Naive B cell (primary cell): ENCODE measurements around the gene TSPAN33. TPM values are rescaled to one million over a fixed set of nuclear protein-coding genes. Genes with fewer than 3 reads are reported as not detected.
A peak's percentile ranks its signal among the peaks of the same experiment; 100 is the strongest.
"Not testable (repeated sequence)": the region's sequence is repeated elsewhere in the genome, so short reads cannot be mapped to it uniquely, and the experiment has no call there.

ENCODE experiments used
- ATAC-seq, 2 donors: fragments of 150-1000 bp; cut with Tn5 transposase; 2 replicates each; pipeline ENCODE4 v1.10.0; 2021; ENCODE audit warnings: low read depth in 2 of 2, mild to moderate bottlenecking in 2 of 2, moderate library complexity in 2 of 2
- DNase-seq: peaks from one replicate; pipeline ENCODE4 v3.0.0; 2022
- H3K27ac Mint-ChIP-seq, 6 donors: one replicate each; pipeline ENCODE4 v1.8.0; 2020 to 2022; ENCODE audit warnings: mild to moderate bottlenecking in 6 of 6, mixed read lengths in 6 of 6, moderate library complexity in 5 of 6, inconsistent platforms in 2 of 6
- H3K27me3 Mint-ChIP-seq, 3 donors: one replicate each; pipeline ENCODE4 v1.8.0; 2021 to 2022; ENCODE audit warnings: mixed read lengths in 3 of 3, mild to moderate bottlenecking in 1 of 3
- H3K36me3 Mint-ChIP-seq, 2 donors: one replicate each; pipeline ENCODE4 v1.8.0; 2020 to 2022; ENCODE audit warnings: mixed read lengths in 2 of 2, inconsistent platforms in 1 of 2, mild to moderate bottlenecking in 1 of 2
- H3K4me1 Mint-ChIP-seq, 3 donors: one replicate each; pipeline ENCODE4 v1.8.0; 2020 to 2022; ENCODE audit warnings: mixed read lengths in 3 of 3, inconsistent platforms in 1 of 3, mild to moderate bottlenecking in 1 of 3, moderate library complexity in 1 of 3
- H3K4me3 Mint-ChIP-seq, 8 donors: one replicate each; pipeline ENCODE4 v1.8.0; 2020 to 2022; ENCODE audit warnings: mild to moderate bottlenecking in 8 of 8, mixed read lengths in 8 of 8, moderate library complexity in 8 of 8, inconsistent platforms in 2 of 8
- H3K9me3 Mint-ChIP-seq, 7 donors: one replicate each; pipeline ENCODE4 v1.8.0; 2020 to 2022; ENCODE audit warnings: mixed read lengths in 7 of 7, mild to moderate bottlenecking in 5 of 7, inconsistent platforms in 2 of 7, moderate library complexity in 1 of 7
- polyA plus RNA-seq, 6 donors: library from polyadenylated mRNA; unstranded; fragments of 300-500 nt; fragmentation: Illumina TruSeq; gene quantifications; one replicate each; pipeline ENCODE4 v1.2.3, GENCODE V29; 2021; ENCODE audit warnings: low read depth in 6 of 6

Gene TSPAN33
- polyA plus RNA-seq, 6 donors from 2014 or later = 92.8 to 171 (median 136) TPM

- Mint-ChIP-seq H3K4me3 (peak overlapping the region in 7 of 8 donors; percentile 47 to 85 (median 74)), H3K27me3 (no peaks in the 10 kb centered on the region), H3K27ac (peak overlapping the region in 4 of 6 donors; percentile 83 to 94 (median 88)), H3K4me1 (peaks cover 34 to 75% (median 69%) of the 10 kb centered on the region in 3 donors), H3K9me3 (no peaks in the 10 kb centered on the region), H3K36me3 (peaks cover 9 to 26% of the 10 kb centered on the region in 2 donors)
- DNase-seq (no peak), ATAC-seq (no peak)
These were observed 23.3 kb downstream of the TSPAN33 start for GRCh38 chr7:129167817-129168216.

- H3K27ac Mint-ChIP-seq = peak overlapping the region in 5 of 6 donors; percentile 56 to 87 (median 83)
- no peaks in the 10 kb centered on the region for H3K9me3 Mint-ChIP-seq
- H3K36me3 Mint-ChIP-seq = peaks cover 9 to 22% of the 10 kb centered on the region in 2 donors
- H3K4me1 Mint-ChIP-seq = peaks cover 28 to 70% (median 63%) of the 10 kb centered on the region in 3 donors
- DNase-seq (no peak), ATAC-seq (no peak)
- H3K27me3 Mint-ChIP-seq = no peaks in the 10 kb centered on the region
- peak overlapping the region; percentile 66 to 95 (median 81) for H3K4me3 Mint-ChIP-seq
These were observed 23.9 kb downstream of the TSPAN33 start for GRCh38 chr7:129168231-129169021.

DNA sequence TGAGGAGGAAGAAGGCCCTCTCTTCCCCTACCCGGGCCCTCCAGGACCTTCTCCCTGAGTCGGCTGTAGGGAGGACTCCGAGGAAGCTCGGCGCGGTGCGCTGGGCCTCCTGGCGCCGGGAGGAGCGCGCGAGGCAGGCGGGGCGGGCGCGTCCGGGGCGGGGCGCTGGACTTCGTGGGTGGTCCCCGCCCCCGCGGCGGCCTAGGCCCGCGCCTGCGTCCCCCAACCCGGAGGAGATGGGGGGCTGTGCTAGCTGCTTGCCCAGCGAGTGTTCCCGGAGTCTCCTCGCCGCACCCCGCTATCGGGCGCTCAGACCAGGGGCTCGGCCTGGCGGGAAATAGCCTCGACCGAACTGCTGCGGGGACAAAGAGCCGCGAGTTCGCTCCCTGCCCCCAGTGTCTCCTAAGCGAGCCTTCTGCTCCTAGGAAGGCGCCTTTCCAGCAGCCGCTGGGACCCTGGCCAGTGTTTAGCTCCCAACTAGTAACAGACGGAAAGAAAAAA, 24.7 kb downstream of the TSPAN33 start:
- peaks cover 24 to 64% (median 59%) of the 10 kb centered on the region in 3 donors for H3K4me1 Mint-ChIP-seq
- no peaks in the 10 kb centered on the region for H3K9me3 Mint-ChIP-seq
- H3K27ac Mint-ChIP-seq = peak overlapping the region; percentile 54 to 95 (median 91)
- peaks cover 9 to 22% of the 10 kb centered on the region in 2 donors for H3K36me3 Mint-ChIP-seq
- no peaks in the 10 kb centered on the region for H3K27me3 Mint-ChIP-seq
- H3K4me3 Mint-ChIP-seq = peak overlapping the region; percentile 82 to 97 (median 94)
- ATAC-seq (peak; percentile 56 to 63), DNase-seq (peak; percentile 49)

GRCh38 chr7:129169686-129170440, 25.4 kb downstream of the TSPAN33 start:
- peaks cover 6 to 21% of the 10 kb centered on the region in 2 donors for H3K36me3 Mint-ChIP-seq
- peaks cover 24 to 64% (median 59%) of the 10 kb centered on the region in 3 donors for H3K4me1 Mint-ChIP-seq
- H3K9me3 Mint-ChIP-seq = no peaks in the 10 kb centered on the region
- ATAC-seq (peak; percentile 68 to 75), DNase-seq (peak; percentile 54)
- H3K4me3 Mint-ChIP-seq = peak overlapping the region; percentile 82 to 97 (median 94)
- H3K27me3 Mint-ChIP-seq = no peaks in the 10 kb centered on the region
- H3K27ac Mint-ChIP-seq = peak overlapping the region; percentile 85 to 95 (median 92)

- no peak for ATAC-seq
- DNase-seq = no peak
- Mint-ChIP-seq H3K9me3 (no peaks in the 10 kb centered on the region), H3K4me3 (peak overlapping the region in 7 of 8 donors; percentile 82 to 97 (median 95)), H3K27me3 (no peaks in the 10 kb centered on the region), H3K27ac (peak overlapping the region; percentile 85 to 95 (median 92)), H3K36me3 (peaks cover 0 to 16% of the 10 kb centered on the region in 2 donors), H3K4me1 (peaks cover 24 to 58% (median 53%) of the 10 kb centered on the region in 3 donors)
These were observed 26.0 kb downstream of the TSPAN33 start for GRCh38 chr7:129170441-129171021.

- H3K27me3 Mint-ChIP-seq, ATAC-seq, H3K9me3 Mint-ChIP-seq, H3K36me3 Mint-ChIP-seq, H3K4me3 Mint-ChIP-seq, DNase-seq: not testable (repeated sequence)
- Mint-ChIP-seq H3K27ac (peak overlapping the region in 1 of 6 donors; percentile 10), H3K4me1 (peaks cover 9 to 33% (median 24%) of the 10 kb centered on the region in 3 donors)
These were observed 29.4 kb downstream of the TSPAN33 start for GRCh38 chr7:129173861-129174260.

- H3K36me3 Mint-ChIP-seq = no peaks in the 10 kb centered on the region
- H3K27me3 Mint-ChIP-seq = no peaks in the 10 kb centered on the region
- H3K27ac Mint-ChIP-seq = peak overlapping the region in 2 of 6 donors; percentile 16 to 68
- DNase-seq = no peak
- no peak overlapping the region for H3K4me3 Mint-ChIP-seq
- peaks cover 0 to 8% (median 6%) of the 10 kb centered on the region in 3 donors for H3K4me1 Mint-ChIP-seq
- H3K9me3 Mint-ChIP-seq = no peaks in the 10 kb centered on the region
- ATAC-seq = no peak
These were observed 32.6 kb downstream of the TSPAN33 start for GRCh38 chr7:129176916-129177710.

DNA sequence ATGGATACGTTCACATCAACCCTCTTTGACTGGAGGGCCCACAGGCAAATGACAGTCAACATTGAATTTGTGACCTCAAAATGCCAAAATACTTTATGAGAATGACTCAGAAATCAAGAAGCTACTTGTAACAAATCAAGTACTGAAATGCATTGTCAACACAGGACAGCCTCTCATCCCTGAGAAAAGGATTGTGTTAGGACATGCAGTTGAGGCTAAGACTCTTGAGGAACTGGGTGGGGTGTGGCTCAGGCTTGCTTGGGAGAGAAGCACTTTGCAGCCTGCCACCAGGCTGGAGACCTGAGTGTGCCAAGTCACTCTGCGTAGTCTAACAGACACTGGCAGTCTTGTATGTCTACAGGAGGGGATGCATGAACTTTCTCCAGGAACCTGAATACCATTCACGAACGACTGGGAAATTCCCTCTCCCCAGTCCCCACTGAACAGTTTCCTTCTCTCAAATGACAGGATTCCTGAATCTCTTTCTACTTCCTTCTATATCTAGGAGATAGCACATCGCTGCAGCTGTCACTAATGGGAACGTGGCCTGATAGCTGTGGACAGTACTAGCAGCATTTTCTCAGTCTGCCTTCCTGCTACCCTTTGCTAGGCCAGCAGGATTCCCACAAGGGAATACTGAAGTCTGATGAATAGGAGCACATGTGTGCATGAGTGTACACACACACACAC, 40.6 kb downstream of the TSPAN33 start:
- peak overlapping the region in 1 of 8 donors; percentile 8 for H3K4me3 Mint-ChIP-seq
- H3K27ac Mint-ChIP-seq = no peak overlapping the region
- peaks cover 5 to 18% (median 15%) of the 10 kb centered on the region in 3 donors for H3K27me3 Mint-ChIP-seq
- DNase-seq = no peak
- no peak for ATAC-seq
- no peaks in the 10 kb centered on the region for H3K36me3 Mint-ChIP-seq
- peaks cover 16 to 28% (median 20%) of the 10 kb centered on the region in 3 donors for H3K4me1 Mint-ChIP-seq
- H3K9me3 Mint-ChIP-seq = no peaks in the 10 kb centered on the region

DNA sequence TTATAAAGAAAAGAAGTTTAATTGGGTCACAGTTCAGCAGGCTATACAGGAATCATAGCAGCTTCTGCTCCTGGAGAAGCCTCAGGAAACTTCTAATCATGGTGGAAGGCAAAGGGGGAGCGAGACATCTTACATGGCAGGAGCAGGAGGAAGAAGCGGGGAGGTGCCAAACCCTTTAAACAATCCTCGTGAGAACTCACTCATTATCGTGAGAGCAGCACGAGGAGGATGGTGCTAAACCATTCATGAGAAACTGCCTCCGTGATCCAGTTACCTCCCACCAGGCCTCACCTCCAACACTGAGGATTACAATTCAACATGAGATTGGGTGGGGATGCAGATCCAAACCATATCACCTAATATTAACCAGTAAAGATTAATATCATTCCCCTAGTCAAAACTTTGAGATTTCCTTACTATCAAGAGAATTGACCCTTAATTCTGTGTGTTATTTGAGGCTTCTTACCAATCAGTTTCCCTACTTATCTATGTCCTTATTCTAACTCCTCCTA, 42.3 kb downstream of the TSPAN33 start:
- no peak for ATAC-seq
- no peak for DNase-seq
- Mint-ChIP-seq H3K36me3 (no peaks in the 10 kb centered on the region), H3K4me1 (peaks cover 16 to 28% (median 20%) of the 10 kb centered on the region in 3 donors), H3K9me3 (no peaks in the 10 kb centered on the region), H3K4me3 (peak overlapping the region in 3 of 8 donors; percentile 2 to 76 (median 40)), H3K27ac (no peak overlapping the region), H3K27me3 (peaks cover 15 to 25% (median 23%) of the 10 kb centered on the region in 3 donors)

DNA sequence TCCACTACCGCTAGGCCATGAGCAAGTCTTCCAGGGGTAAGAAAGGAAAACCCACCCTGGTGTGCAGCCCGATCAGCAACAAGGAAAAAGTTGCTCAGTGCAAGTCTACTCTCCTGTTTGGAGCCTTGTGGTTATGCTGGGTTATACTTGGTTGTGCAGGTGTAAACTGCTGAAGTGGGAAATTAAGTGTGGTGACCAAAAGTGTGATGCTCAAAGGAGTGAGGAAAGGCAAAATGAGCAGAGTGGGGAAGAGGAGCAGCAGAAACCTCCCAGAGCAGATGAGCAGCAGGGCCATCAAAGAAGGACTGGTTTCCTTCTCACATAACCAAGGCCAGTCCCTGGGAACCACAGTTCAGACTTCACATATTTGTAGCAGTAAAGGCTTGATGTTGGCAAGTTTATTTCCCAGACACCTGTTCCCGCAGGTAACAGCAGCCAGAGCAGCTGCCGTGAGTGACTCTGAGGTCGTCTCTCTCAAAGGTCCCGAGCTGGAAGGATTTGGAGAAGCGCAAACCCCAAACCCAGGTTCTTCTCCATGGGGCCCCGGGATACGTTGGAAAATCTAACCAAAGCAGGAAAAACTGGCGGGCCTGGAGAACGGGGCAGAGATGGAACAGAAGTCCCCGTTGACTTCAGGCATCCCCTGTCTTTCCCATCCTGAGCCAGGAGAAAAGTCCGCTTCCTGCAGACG, 43.3 kb downstream of the TSPAN33 start:
- DNase-seq (no peak), ATAC-seq (no peak)
- Mint-ChIP-seq H3K4me3 (peak overlapping the region; percentile 62 to 93 (median 86)), H3K4me1 (peaks cover 20 to 28% (median 20%) of the 10 kb centered on the region in 3 donors), H3K27me3 (peaks cover 21 to 35% (median 33%) of the 10 kb centered on the region in 3 donors), H3K36me3 (no peaks in the 10 kb centered on the region), H3K27ac (peak overlapping the region in 4 of 6 donors; percentile 0 to 85 (median 40)), H3K9me3 (no peaks in the 10 kb centered on the region)

GRCh38 chr7:129188372-129188891, 43.9 kb downstream of the TSPAN33 start, which contains the start of gene SMO:
Gene SMO (plus strand): TSS chr7:129188633. CDS start chr7:129189152, 519 bp downstream.
- Mint-ChIP-seq H3K36me3 (no peaks in the 10 kb centered on the region), H3K27ac (peak within 1 kb of the TSS in 5 of 6 donors; percentile 8 to 86 (median 75)), H3K9me3 (no peaks in the 10 kb centered on the region), H3K4me1 (peaks cover 20 to 28% (median 20%) of the 10 kb centered on the region in 3 donors), H3K27me3 (peaks cover 21 to 35% (median 34%) of the 10 kb centered on the region in 3 donors), H3K4me3 (peak within 1 kb of the TSS; percentile 71 to 94 (median 86))
- ATAC-seq (peak; percentile 59 to 65), DNase-seq (no peak)
